Ishikawa (cell line): ENCODE results near the gene C1QA.

ENCODE experiments used
- RAD21 ChIP-seq: IDR thresholded peaks from 2 replicates; pipeline ENCODE4 v1.6.1; 2012; ENCODE audit warnings: low read depth
- TF ChIP-seq, protein P1 (sequence below): IDR thresholded peaks from 2 replicates; pipeline ENCODE4 v1.6.1; 2012
- TF ChIP-seq, protein P2 (sequence below): IDR thresholded peaks from 2 replicates; pipeline ENCODE4 v1.6.1; 2012; ENCODE audit warnings: low read depth, mild to moderate bottlenecking

DNA sequence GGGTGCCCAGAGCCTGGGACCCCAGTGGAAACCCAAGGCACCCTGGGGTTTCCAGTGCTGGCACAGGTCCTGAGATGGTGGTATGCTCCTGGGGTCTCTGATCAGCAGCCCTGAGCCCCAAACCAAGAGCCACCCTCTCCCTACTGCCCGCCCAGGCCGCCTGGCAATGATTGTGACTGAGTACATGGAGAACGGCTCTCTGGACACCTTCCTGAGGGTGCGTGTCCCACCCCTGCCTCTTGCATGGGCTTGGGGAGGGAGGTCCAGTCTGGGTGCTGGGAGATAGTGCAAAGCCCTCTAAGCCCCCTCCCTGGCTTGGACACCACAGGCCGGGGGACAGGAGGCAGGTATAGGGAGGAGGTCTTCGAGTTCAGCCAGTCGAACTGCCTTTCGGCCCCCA lies 38.4 kb upstream of the C1QA start:
- TF ChIP-seq, protein P1, sequence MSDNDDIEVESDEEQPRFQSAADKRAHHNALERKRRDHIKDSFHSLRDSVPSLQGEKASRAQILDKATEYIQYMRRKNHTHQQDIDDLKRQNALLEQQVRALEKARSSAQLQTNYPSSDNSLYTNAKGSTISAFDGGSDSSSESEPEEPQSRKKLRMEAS = no peak
- TF ChIP-seq RAD21 = no peak
- TF ChIP-seq, protein P2, sequence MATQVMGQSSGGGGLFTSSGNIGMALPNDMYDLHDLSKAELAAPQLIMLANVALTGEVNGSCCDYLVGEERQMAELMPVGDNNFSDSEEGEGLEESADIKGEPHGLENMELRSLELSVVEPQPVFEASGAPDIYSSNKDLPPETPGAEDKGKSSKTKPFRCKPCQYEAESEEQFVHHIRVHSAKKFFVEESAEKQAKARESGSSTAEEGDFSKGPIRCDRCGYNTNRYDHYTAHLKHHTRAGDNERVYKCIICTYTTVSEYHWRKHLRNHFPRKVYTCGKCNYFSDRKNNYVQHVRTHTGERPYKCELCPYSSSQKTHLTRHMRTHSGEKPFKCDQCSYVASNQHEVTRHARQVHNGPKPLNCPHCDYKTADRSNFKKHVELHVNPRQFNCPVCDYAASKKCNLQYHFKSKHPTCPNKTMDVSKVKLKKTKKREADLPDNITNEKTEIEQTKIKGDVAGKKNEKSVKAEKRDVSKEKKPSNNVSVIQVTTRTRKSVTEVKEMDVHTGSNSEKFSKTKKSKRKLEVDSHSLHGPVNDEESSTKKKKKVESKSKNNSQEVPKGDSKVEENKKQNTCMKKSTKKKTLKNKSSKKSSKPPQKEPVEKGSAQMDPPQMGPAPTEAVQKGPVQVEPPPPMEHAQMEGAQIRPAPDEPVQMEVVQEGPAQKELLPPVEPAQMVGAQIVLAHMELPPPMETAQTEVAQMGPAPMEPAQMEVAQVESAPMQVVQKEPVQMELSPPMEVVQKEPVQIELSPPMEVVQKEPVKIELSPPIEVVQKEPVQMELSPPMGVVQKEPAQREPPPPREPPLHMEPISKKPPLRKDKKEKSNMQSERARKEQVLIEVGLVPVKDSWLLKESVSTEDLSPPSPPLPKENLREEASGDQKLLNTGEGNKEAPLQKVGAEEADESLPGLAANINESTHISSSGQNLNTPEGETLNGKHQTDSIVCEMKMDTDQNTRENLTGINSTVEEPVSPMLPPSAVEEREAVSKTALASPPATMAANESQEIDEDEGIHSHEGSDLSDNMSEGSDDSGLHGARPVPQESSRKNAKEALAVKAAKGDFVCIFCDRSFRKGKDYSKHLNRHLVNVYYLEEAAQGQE = no peak
